Measurements from ENCODE around the gene OGDH.

Gene OGDH

GRCh38 chr7:44713141-44713540, 106.7 kb downstream of the OGDH start:
- TF ChIP-seq FOXP2 (optimal IDR thresholded peaks at IDR 0.05; ENCODE audit: borderline replicate concordance, extremely low read depth, extremely low read length, insufficient read depth) (no peak), SIN3A (IDR thresholded peaks at IDR 0.05; ENCODE audit: borderline replicate concordance, insufficient read depth, low read length) (no peak), TAF1 (IDR thresholded peaks at IDR 0.05; ENCODE audit: borderline replicate concordance, insufficient read depth, low read length) (no peak), POLR2AphosphoS5 (IDR thresholded peaks at IDR 0.05; ENCODE audit: low read depth, low read length) (no peak)

- no peak for TF ChIP-seq POLR2AphosphoS5 (IDR thresholded peaks at IDR 0.05; ENCODE audit: low read depth, low read length)
- TF ChIP-seq REST (IDR thresholded peaks at IDR 0.05; ENCODE audit: insufficient read depth in 1 of 2, low read depth in 2 of 2, low read length in 2 of 2): no peak
- TF ChIP-seq TAF1 (IDR thresholded peaks at IDR 0.05; ENCODE audit: borderline replicate concordance, insufficient read depth, low read length): no peak
- TF ChIP-seq SIN3A (IDR thresholded peaks at IDR 0.05; ENCODE audit: borderline replicate concordance, insufficient read depth, low read length): no peak
- TF ChIP-seq FOXP2 (optimal IDR thresholded peaks at IDR 0.05; ENCODE audit: borderline replicate concordance, extremely low read depth, extremely low read length, insufficient read depth): no peak
Observed at GRCh38 chr7:44713680-44714335, 107.4 kb downstream of the OGDH start.

- no peak for TF ChIP-seq TAF1 (IDR thresholded peaks at IDR 0.05; ENCODE audit: borderline replicate concordance, insufficient read depth, low read length)
- no peak for TF ChIP-seq REST (IDR thresholded peaks at IDR 0.05; ENCODE audit: insufficient read depth in 1 of 2, low read depth in 2 of 2, low read length in 2 of 2)
- no peak for TF ChIP-seq POLR2AphosphoS5 (IDR thresholded peaks at IDR 0.05; ENCODE audit: low read depth, low read length)
- TF ChIP-seq FOXP2 (optimal IDR thresholded peaks at IDR 0.05; ENCODE audit: borderline replicate concordance, extremely low read depth, extremely low read length, insufficient read depth): no peak
- no peak for TF ChIP-seq SIN3A (IDR thresholded peaks at IDR 0.05; ENCODE audit: borderline replicate concordance, insufficient read depth, low read length)
Observed at GRCh38 chr7:44716205-44716604, 109.8 kb downstream of the OGDH start.

- TF ChIP-seq FOXP2 (optimal IDR thresholded peaks at IDR 0.05; ENCODE audit: borderline replicate concordance, extremely low read depth, extremely low read length, insufficient read depth) (no peak), SIN3A (IDR thresholded peaks at IDR 0.05; ENCODE audit: borderline replicate concordance, insufficient read depth, low read length) (no peak), POLR2AphosphoS5 (IDR thresholded peaks at IDR 0.05; ENCODE audit: low read depth, low read length) (no peak), REST (IDR thresholded peaks at IDR 0.05; ENCODE audit: insufficient read depth in 1 of 2, low read depth in 2 of 2, low read length in 2 of 2) (no peak), TAF1 (IDR thresholded peaks at IDR 0.05; ENCODE audit: borderline replicate concordance, insufficient read depth, low read length) (no peak)
Observed at GRCh38 chr7:44720301-44720700, 113.9 kb downstream of the OGDH start.

- TF ChIP-seq FOXP2 (optimal IDR thresholded peaks at IDR 0.05; ENCODE audit: borderline replicate concordance, extremely low read depth, extremely low read length, insufficient read depth) (no peak), SIN3A (IDR thresholded peaks at IDR 0.05; ENCODE audit: borderline replicate concordance, insufficient read depth, low read length) (no peak), TAF1 (IDR thresholded peaks at IDR 0.05; ENCODE audit: borderline replicate concordance, insufficient read depth, low read length) (no peak), POLR2AphosphoS5 (IDR thresholded peaks at IDR 0.05; ENCODE audit: low read depth, low read length) (no peak), REST (IDR thresholded peaks at IDR 0.05; ENCODE audit: insufficient read depth in 1 of 2, low read depth in 2 of 2, low read length in 2 of 2) (no peak)
Observed at GRCh38 chr7:44724276-44724675, 117.8 kb downstream of the OGDH start.

Data from PFSK-1 (cell line).